Panc1 (cell line): ENCODE data around the gene MYL2. TPM values are rescaled to one million over a fixed set of nuclear protein-coding genes. Genes with fewer than 3 reads are reported as not detected.

Experiments
- ATAC-seq: fragments of 200-7000 bp; cut with Tn5 transposase; 2 replicates; pipeline ENCODE4 v1.9.1; 2020; ENCODE audit warnings: mild to moderate bottlenecking, moderate library complexity
- BruUV-seq: library from RNA; stranded (reverse); fragments of 400-500 nt; replicated peaks from 2 replicates; lab custom pipeline; 2021; lab: Mats Ljungman, UMichigan
- CTCF ChIA-PET: fragments of 300-600 bp; sonication (Branson Sonifier 250); formaldehyde crosslinking; loops from one replicate; lab custom pipeline; 2022; ENCODE audit warnings: antibody characterized with exemption; lab: Charles Lee
- POLR2A ChIA-PET: fragments of 300-600 bp; sonication (Branson Sonifier 250); formaldehyde crosslinking; loops from one replicate; lab custom pipeline; 2022; ENCODE audit warnings: antibody characterized with exemption; lab: Charles Lee
- DNase-seq: peaks from one replicate; pipeline ENCODE4 v3.0.0-alpha.2; 2010; ENCODE audit warnings: low read depth, low spot score
- H3K27ac ChIP-seq: 2 replicates; pipeline ENCODE4 v1.5.1; 2011; ENCODE audit warnings: mild to moderate bottlenecking, low read length, inconsistent platforms
- H3K27me3 ChIP-seq: fragments of 200-500 bp; sonication (Bioruptor generic); 2 replicates; pipeline ENCODE4 v1.6.0; 2014; ENCODE audit warnings: low read length, inconsistent platforms; ENCODE audit not compliant: control insufficient read depth, insufficient read depth
- H3K36me3 ChIP-seq: fragments of 200-500 bp; sonication (Bioruptor generic); 2 replicates; pipeline ENCODE4 v1.5.1; 2014; ENCODE audit warnings: inconsistent platforms, mild to moderate bottlenecking, low read length, moderate library complexity; ENCODE audit not compliant: control insufficient read depth, insufficient read depth
- H3K4me1 ChIP-seq: 2 replicates; pipeline ENCODE4 v1.5.1; 2011; ENCODE audit warnings: inconsistent platforms, mild to moderate bottlenecking, low read length, moderate library complexity; ENCODE audit not compliant: control insufficient read depth, insufficient read depth
- H3K4me3 ChIP-seq, 2 experiments: 2 replicates each; pipeline ENCODE4 v1.5.1; 2011 to 2012; ENCODE audit warnings: low read depth in 2 of 2, low read length in 2 of 2, mild to moderate bottlenecking in 2 of 2, inconsistent platforms in 1 of 2, moderate library complexity in 1 of 2
- H3K9me3 ChIP-seq: fragments of 200-500 bp; sonication (Bioruptor generic); 2 replicates; pipeline ENCODE4 v1.5.1; 2014; ENCODE audit warnings: low read depth, mild to moderate bottlenecking, inconsistent platforms, low read length, moderate library complexity; ENCODE audit not compliant: control insufficient read depth, insufficient read depth
- POLR2AphosphoS5 ChIP-seq: IDR thresholded peaks from 2 replicates; pipeline ENCODE4 v1.6.1; 2012; ENCODE audit warnings: mild to moderate bottlenecking, low read depth, low read length, moderate library complexity
- SIN3A ChIP-seq: IDR thresholded peaks from 2 replicates; pipeline ENCODE4 v1.6.1; 2012; ENCODE audit warnings: low read depth, mild to moderate bottlenecking, low read length, moderate library complexity, borderline replicate concordance; ENCODE audit not compliant: insufficient read depth
- TCF7L2 ChIP-seq: IDR thresholded peaks from 2 replicates; pipeline ENCODE4 v1.6.1; 2011; ENCODE audit warnings: mild to moderate bottlenecking, low read depth, low read length, inconsistent platforms
- in situ Hi-C: cut with HindIII; loops from 2 replicates; pipeline ENCODE4 v1.10.0; 2016; ENCODE audit warnings: low sequenced_read_pairs, low pct_unique_long_range_greater_than_20kb
- intact Hi-C: fragments of 100-400 bp; cut with micrococcal nuclease; formaldehyde crosslinking; loops from one replicate; pipeline ENCODE4 v1.10.0; 2022; ENCODE audit not compliant: unreplicated experiment
- total RNA-seq: library from RNA; stranded (reverse); gene quantifications from one replicate; pipeline ENCODE4 v1.2.1, GENCODE V29; 2021; ENCODE audit not compliant: unreplicated experiment
- TF ChIP-seq, protein P1 (sequence below): fragments of 450-650 bp; IDR thresholded peaks from 2 replicates; pipeline ENCODE4 v1.5.1; 2017; ENCODE audit warnings: mild to moderate bottlenecking
- TF ChIP-seq, protein P2 (sequence below), 2 experiments: IDR thresholded peaks; 2 replicates each; pipeline ENCODE4 v1.6.1; 2011 to 2012; ENCODE audit warnings: low read depth in 2 of 2, control low read depth in 1 of 2, low read length in 1 of 2, mild to moderate bottlenecking in 1 of 2, moderate library complexity in 1 of 2; ENCODE audit not compliant: insufficient read depth in 1 of 2

MYL2 gene
- total RNA-seq, 1 experiment from 2014 or later = not detected

DNA sequence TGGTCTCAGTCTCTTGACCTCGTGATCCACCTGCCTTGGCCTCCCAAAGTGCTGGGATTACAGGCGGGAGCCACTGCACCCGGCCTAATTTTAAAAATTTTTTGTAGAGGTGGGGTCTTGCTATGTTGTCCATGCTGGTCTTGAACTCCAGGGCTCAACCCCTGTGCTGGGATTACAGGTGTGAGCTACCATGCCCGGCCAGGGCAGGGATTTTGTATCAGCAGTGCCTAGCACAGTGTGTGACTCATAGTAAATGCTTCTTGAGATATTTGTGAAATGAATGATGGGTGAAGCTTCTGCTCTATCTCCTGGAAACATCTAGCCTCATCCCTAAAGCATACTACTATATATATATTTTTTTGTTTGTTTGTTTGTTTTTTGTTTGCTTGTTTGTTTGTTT is 37.1 kb downstream of the MYL2 start:
- POLR2A ChIA-PET = no interaction called here

DNA sequence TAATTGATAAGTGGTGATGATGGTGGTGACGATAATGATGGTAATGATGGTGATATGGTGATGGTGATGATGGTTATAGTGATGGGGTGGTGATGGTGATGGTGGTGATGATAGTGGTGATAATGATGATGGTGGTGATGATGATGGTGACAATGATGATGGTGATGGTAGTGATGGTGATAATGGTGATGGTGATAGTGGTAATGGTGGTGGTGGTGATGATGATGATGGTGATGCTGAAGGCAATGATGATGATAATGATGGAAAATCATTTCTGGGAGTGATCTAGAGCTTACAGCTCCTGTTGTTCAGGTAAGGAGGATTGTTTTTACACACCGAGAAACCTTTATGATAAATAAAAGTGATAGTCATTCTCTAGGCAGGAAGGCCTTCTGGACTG is 39.7 kb downstream of the MYL2 start:
- CTCF ChIA-PET = no interaction called here

More for the DNA sequence above, 37.1 kb downstream of the MYL2 start:
- ATAC-seq (no peak), DNase-seq (no peak)
- intact Hi-C loops = loop anchor here (10.0 kb wide), 2 partner anchors 48 to 178 kb away; no protein-coding TSS in a partner anchor
- no peaks in the 10 kb centered on the region for H3K4me1 ChIP-seq
- H3K36me3 ChIP-seq = no peaks in the 10 kb centered on the region
- H3K27me3 ChIP-seq = no peaks in the 10 kb centered on the region
- no peaks in the 10 kb centered on the region for H3K9me3 ChIP-seq
- H3K27ac ChIP-seq = no peak overlapping the region
- H3K4me3 ChIP-seq = no peak overlapping the region
- TF ChIP-seq SIN3A (no peak), TCF7L2 (no peak), POLR2AphosphoS5 (no peak)
- TF ChIP-seq, protein P1, sequence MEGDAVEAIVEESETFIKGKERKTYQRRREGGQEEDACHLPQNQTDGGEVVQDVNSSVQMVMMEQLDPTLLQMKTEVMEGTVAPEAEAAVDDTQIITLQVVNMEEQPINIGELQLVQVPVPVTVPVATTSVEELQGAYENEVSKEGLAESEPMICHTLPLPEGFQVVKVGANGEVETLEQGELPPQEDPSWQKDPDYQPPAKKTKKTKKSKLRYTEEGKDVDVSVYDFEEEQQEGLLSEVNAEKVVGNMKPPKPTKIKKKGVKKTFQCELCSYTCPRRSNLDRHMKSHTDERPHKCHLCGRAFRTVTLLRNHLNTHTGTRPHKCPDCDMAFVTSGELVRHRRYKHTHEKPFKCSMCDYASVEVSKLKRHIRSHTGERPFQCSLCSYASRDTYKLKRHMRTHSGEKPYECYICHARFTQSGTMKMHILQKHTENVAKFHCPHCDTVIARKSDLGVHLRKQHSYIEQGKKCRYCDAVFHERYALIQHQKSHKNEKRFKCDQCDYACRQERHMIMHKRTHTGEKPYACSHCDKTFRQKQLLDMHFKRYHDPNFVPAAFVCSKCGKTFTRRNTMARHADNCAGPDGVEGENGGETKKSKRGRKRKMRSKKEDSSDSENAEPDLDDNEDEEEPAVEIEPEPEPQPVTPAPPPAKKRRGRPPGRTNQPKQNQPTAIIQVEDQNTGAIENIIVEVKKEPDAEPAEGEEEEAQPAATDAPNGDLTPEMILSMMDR = no peak
- TF ChIP-seq, protein P2, sequence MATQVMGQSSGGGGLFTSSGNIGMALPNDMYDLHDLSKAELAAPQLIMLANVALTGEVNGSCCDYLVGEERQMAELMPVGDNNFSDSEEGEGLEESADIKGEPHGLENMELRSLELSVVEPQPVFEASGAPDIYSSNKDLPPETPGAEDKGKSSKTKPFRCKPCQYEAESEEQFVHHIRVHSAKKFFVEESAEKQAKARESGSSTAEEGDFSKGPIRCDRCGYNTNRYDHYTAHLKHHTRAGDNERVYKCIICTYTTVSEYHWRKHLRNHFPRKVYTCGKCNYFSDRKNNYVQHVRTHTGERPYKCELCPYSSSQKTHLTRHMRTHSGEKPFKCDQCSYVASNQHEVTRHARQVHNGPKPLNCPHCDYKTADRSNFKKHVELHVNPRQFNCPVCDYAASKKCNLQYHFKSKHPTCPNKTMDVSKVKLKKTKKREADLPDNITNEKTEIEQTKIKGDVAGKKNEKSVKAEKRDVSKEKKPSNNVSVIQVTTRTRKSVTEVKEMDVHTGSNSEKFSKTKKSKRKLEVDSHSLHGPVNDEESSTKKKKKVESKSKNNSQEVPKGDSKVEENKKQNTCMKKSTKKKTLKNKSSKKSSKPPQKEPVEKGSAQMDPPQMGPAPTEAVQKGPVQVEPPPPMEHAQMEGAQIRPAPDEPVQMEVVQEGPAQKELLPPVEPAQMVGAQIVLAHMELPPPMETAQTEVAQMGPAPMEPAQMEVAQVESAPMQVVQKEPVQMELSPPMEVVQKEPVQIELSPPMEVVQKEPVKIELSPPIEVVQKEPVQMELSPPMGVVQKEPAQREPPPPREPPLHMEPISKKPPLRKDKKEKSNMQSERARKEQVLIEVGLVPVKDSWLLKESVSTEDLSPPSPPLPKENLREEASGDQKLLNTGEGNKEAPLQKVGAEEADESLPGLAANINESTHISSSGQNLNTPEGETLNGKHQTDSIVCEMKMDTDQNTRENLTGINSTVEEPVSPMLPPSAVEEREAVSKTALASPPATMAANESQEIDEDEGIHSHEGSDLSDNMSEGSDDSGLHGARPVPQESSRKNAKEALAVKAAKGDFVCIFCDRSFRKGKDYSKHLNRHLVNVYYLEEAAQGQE (IDR thresholded peaks at IDR 0.05; ENCODE audit: insufficient read depth in 1 of 2, low read depth in 2 of 2, low read length in 1 of 2) = no peak
- CTCF ChIA-PET = interaction anchor here (0.7 kb wide), 1 partner anchor 429 kb away, joined by 4 read pairs; no protein-coding TSS in a partner anchor
- no TSS peak for BruUV-seq
- in situ Hi-C loops = no loop called here

More for the DNA sequence above, 39.7 kb downstream of the MYL2 start:
- Histone ChIP-seq H3K9me3 (no peaks in the 10 kb centered on the region), H3K36me3 (no peaks in the 10 kb centered on the region), H3K27ac (no peak overlapping the region), H3K4me1 (no peaks in the 10 kb centered on the region), H3K27me3 (no peaks in the 10 kb centered on the region), H3K4me3 (no peak overlapping the region)
- in situ Hi-C loops (no loop called here), intact Hi-C loops (loop anchor here (10.0 kb wide), 2 partner anchors 46 to 176 kb away; no protein-coding TSS in a partner anchor)
- DNase-seq (no peak), ATAC-seq (no peak)
- TF ChIP-seq SIN3A (no peak), TCF7L2 (no peak), POLR2AphosphoS5 (no peak)
- TF ChIP-seq, protein P2 (IDR thresholded peaks at IDR 0.05; ENCODE audit: insufficient read depth in 1 of 2, low read depth in 2 of 2, low read length in 1 of 2) = no peak
- TF ChIP-seq, protein P1 = no peak
- POLR2A ChIA-PET = no interaction called here
- BruUV-seq = no TSS peak
